Measurements from ENCODE around the gene SIN3B.

SIN3B gene

GRCh38 chr19:16911046-16911445, 81.8 kb downstream of the SIN3B start:
- no peak for DNase-seq (ENCODE audit: low read depth, low spot score)

- no peak for DNase-seq (ENCODE audit: low read depth, low spot score)
Measured at GRCh38 chr19:16912780-16913179, 83.6 kb downstream of the SIN3B start.

GRCh38 chr19:16914421-16914820, 85.2 kb downstream of the SIN3B start:
- DNase-seq (ENCODE audit: low read depth, low spot score): no peak

- DNase-seq (ENCODE audit: low read depth, low spot score): no peak
Measured at GRCh38 chr19:16915135-16915534, 85.9 kb downstream of the SIN3B start.

- DNase-seq (ENCODE audit: low read depth, low spot score): no peak
Measured at GRCh38 chr19:16915734-16916133, 86.5 kb downstream of the SIN3B start.

- DNase-seq (ENCODE audit: low read depth, low spot score): no peak
Measured at GRCh38 chr19:16917401-16917800, 88.2 kb downstream of the SIN3B start.

GRCh38 chr19:16919496-16919895, 90.3 kb downstream of the SIN3B start:
- no peak for DNase-seq (ENCODE audit: low read depth, low spot score)

- DNase-seq (ENCODE audit: low read depth, low spot score): no peak
Measured at GRCh38 chr19:16920816-16921529, 91.8 kb downstream of the SIN3B start.

- no peak for DNase-seq (ENCODE audit: low read depth, low spot score)
Measured at GRCh38 chr19:16921766-16922591, 92.8 kb downstream of the SIN3B start.

GRCh38 chr19:16922592-16922934, 93.4 kb downstream of the SIN3B start:
- no peak for DNase-seq (ENCODE audit: low read depth, low spot score)

- no peak for DNase-seq (ENCODE audit: low read depth, low spot score)
Measured at GRCh38 chr19:16922949-16923348, 93.8 kb downstream of the SIN3B start.

- DNase-seq (ENCODE audit: low read depth, low spot score): no peak
Measured at GRCh38 chr19:16927883-16928282, 98.7 kb downstream of the SIN3B start.

GRCh38 chr19:16928351-16928750, 99.2 kb downstream of the SIN3B start:
- DNase-seq (ENCODE audit: low read depth, low spot score): no peak

GRCh38 chr19:16928916-16929315, 99.7 kb downstream of the SIN3B start:
- DNase-seq (ENCODE audit: low read depth, low spot score): no peak

All from activated CD4-positive, CD25-positive, alpha-beta regulatory T cell treated with anti-CD3 and anti-CD28 coated beads, Interleukin-2, amount 50 U/mL, for 16 hours (primary cell).